ENCODE results near the gene XPO6.

Gene XPO6

GRCh38 chr16:28185696-28186095 is 26.1 kb downstream of the XPO6 start:
- DNase-seq (ENCODE audit: low read depth in 2 of 2), result no peak

- no peak for DNase-seq (ENCODE audit: low read depth in 2 of 2)
Observed at GRCh38 chr16:28184625-28185024, 27.1 kb downstream of the XPO6 start.

GRCh38 chr16:28183930-28184329 is 27.8 kb downstream of the XPO6 start:
- DNase-seq (ENCODE audit: low read depth in 2 of 2), result no peak

GRCh38 chr16:28183484-28183883 is 28.3 kb downstream of the XPO6 start:
- DNase-seq (ENCODE audit: low read depth in 2 of 2), result no peak

- DNase-seq (ENCODE audit: low read depth in 2 of 2), result no peak
Observed at GRCh38 chr16:28182801-28183200, 29.0 kb downstream of the XPO6 start.

- DNase-seq (ENCODE audit: low read depth in 2 of 2), result no peak
Observed at GRCh38 chr16:28182183-28182582, 29.6 kb downstream of the XPO6 start.

- DNase-seq (ENCODE audit: low read depth in 2 of 2), result no peak
Observed at GRCh38 chr16:28181515-28181914, 30.2 kb downstream of the XPO6 start.

- DNase-seq (ENCODE audit: low read depth in 2 of 2), result no peak
Observed at GRCh38 chr16:28180655-28181460, 30.9 kb downstream of the XPO6 start.

GRCh38 chr16:28179354-28179753 is 32.4 kb downstream of the XPO6 start:
- DNase-seq (ENCODE audit: low read depth in 2 of 2), result no peak

- DNase-seq (ENCODE audit: low read depth in 2 of 2), result no peak
Observed at GRCh38 chr16:28175715-28176114, 36.0 kb downstream of the XPO6 start.

GRCh38 chr16:28172336-28172735 is 39.4 kb downstream of the XPO6 start:
- DNase-seq (ENCODE audit: low read depth in 2 of 2), result no peak

- DNase-seq (ENCODE audit: low read depth in 2 of 2), result no peak
Observed at GRCh38 chr16:28171816-28172215, 39.9 kb downstream of the XPO6 start.

- DNase-seq (ENCODE audit: low read depth in 2 of 2), result no peak
Observed at GRCh38 chr16:28168991-28169554, 42.7 kb downstream of the XPO6 start.

- DNase-seq (ENCODE audit: low read depth in 2 of 2), result no peak
Observed at GRCh38 chr16:28167730-28168129, 44.0 kb downstream of the XPO6 start.

GRCh38 chr16:28167221-28167620 is 44.5 kb downstream of the XPO6 start:
- no peak for DNase-seq (ENCODE audit: low read depth in 2 of 2)

- DNase-seq (ENCODE audit: low read depth in 2 of 2), result no peak
Observed at GRCh38 chr16:28166394-28167208, 45.2 kb downstream of the XPO6 start.

- DNase-seq (ENCODE audit: low read depth in 2 of 2), result no peak
Observed at GRCh38 chr16:28165598-28165997, 46.2 kb downstream of the XPO6 start.

GRCh38 chr16:28164140-28164539 is 47.6 kb downstream of the XPO6 start:
- no peak for DNase-seq (ENCODE audit: low read depth in 2 of 2)

- DNase-seq (ENCODE audit: low read depth in 2 of 2), result no peak
Observed at GRCh38 chr16:28163699-28164098, 48.1 kb downstream of the XPO6 start.

- DNase-seq (ENCODE audit: low read depth in 2 of 2), result no peak
Observed at GRCh38 chr16:28162326-28162877, 49.4 kb downstream of the XPO6 start.

GRCh38 chr16:28161626-28162025 is 50.1 kb downstream of the XPO6 start:
- DNase-seq (ENCODE audit: low read depth in 2 of 2), result no peak

GRCh38 chr16:28158136-28158535 is 53.6 kb downstream of the XPO6 start:
- DNase-seq (ENCODE audit: low read depth in 2 of 2), result no peak
